HG02884 (cell line): ENCODE measurements around the gene RPL10A.
"Not testable (repeated sequence)": the region's sequence is repeated elsewhere in the genome, so short reads cannot be mapped to it uniquely, and the experiment has no call there.

Experiments
- ATAC-seq: cut with Tn5 transposase; IDR thresholded peaks from one replicate; pipeline ENCODE4 v1.9.1; 2021; ENCODE audit warnings: mild to moderate bottlenecking, moderate library complexity; ENCODE audit not compliant: unreplicated experiment

RPL10A gene

DNA sequence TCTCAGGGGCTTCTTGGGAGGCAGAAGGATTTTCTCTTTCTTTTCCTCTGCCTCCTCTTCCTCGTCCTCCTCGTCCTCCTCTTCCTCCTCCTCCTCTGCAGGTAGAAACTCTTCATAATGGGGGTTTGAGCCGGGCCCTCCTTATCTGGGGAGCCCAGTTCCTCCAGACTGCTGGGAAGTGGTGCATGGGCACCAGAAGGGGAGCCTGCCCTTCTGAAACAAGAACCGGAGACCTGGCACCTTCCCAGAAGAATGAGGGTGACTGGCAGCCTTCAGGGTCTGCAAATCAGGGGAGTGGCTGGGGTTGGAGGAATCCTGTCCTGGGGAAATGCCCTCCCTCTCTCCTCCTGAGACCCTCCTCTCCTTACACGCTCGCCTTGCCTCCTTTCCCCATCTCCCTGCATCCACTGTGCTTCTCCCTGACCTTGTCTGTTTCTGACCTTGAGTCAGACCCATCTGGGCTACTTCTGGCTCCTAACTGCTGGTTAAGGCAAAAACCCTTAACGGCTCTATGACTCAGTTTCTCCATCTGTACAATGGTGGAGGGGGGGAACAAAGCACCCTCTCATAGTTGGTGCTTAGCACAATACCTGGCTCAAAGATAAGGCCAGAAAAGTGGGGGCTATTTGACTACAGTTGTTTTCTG is 42.8 kb downstream of the RPL10A start:
- no peak for ATAC-seq

DNA sequence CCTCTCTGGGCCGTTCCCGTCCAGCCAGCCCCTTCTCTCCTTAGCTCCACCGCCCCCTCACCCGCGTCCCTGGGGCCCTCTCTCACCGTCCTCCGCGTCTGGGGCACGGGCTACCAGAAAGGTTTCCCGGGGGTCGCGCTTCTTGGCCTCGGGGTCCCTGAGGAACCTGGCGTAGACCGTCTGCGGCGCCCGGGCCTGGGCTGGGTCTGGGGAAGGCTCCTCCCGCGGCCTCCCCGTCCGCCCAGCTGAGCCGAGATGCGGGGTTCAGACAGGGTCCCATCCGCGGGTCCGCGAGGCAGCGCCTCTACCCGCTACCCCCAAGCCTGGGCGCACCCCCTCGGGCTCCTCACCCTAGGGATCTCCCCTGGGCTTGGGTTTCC is 43.4 kb downstream of the RPL10A start:
- no peak for ATAC-seq

- no peak for ATAC-seq
Observed at GRCh38 chr6:35512006-35512405, 43.8 kb downstream of the RPL10A start.

- ATAC-seq, result no peak
Observed at GRCh38 chr6:35512740-35513139, 44.5 kb downstream of the RPL10A start, which contains the start of gene TULP1. TSS of gene TULP1 (minus strand) at chr6:35512896. CDS start at chr6:35512858, 38 bp downstream.

- ATAC-seq, result no peak
Observed at GRCh38 chr6:35514587-35514986, 46.4 kb downstream of the RPL10A start.

GRCh38 chr6:35515939-35516338 is 47.7 kb downstream of the RPL10A start:
- not testable (repeated sequence) for ATAC-seq

DNA sequence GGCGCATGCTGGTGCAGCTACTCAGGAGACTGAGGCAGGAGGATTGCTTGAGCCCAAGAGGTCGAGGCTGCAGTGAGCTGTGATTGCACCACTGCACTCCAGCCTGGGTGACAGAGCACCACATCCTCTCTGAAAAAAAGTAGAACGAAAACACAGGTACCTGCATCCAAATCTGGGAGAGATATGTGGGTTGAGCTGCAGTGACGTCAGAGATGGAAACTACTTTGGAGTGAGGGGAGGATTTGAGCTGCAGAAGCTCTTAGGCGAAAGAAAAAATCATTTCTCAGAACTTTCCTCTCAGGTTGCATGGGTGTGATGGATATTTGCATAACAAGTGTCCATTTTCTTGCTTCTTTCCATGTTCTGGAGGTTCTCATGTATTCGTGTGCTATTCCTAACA is 48.5 kb downstream of the RPL10A start:
- ATAC-seq, result no peak

- not testable (repeated sequence) for ATAC-seq
Observed at GRCh38 chr6:35517978-35518377, 49.8 kb downstream of the RPL10A start.

DNA sequence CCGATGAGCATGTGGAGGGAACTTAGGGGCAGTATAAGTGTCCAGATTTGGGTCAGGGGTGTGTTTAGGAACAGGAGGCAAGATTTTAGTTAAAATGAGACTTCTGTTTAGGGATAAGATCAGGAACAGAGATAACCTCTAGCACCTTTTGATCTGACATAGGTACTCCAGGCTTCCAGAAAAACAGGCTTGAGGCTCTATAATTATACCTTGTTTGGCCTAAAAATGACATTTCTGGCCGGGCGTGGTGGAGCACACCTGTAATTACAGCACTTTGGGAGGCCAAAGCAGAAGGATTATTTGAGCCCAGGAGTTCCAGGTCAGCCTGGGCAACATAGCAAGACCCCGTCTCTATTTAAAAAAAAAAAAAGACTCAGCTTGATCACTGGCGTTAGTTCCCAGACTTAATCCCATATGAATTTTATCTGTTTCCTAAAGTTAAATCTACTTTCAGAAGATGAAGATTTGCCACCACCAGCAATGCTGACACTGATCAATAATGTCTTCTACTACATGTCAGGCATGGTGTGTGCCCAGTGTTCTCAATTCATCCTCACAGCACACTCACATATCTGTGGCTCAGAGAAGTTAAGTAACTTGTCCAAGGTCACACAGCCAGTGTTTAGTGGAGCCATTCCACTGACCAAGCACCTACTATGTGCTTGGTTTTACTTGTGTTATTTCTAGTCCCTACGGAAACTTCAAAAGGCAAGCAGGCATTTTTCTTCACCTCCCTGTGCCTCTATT is 50.5 kb downstream of the RPL10A start:
- no peak for ATAC-seq

DNA sequence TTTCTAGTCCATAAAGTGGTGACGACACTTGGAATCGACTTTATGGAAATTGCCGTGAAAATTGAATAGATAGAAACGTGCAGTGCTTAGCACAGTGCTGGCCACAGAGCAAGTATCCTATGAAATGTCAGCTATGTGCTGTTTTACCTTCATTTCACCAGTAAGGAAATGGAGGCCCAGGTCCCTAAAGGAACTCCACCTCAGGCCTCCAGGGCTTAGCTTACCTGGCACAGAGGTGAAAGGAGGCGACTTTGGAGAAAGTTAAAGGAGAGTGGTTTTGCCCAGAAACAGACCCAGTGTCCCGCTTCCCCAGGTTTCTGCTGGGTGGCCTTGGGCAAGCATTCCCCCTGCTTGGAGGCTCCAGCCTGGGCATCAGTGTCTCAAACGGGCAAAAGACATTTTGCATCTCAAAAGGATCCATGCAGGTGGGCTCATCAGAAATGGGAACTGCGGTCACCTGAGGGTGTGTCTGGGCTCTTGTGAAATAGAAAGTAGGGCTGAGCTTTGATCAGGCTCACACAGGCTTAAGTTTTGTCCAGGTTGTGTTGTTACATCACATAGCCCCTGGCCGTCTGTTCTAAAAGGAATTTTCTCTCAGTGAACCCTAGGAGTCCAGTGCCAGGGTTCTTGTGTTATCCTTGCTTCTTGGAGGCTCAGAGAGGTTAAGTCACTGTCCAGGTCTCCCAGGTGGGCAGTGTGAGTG is 51.3 kb downstream of the RPL10A start:
- no peak for ATAC-seq
